Sigmoid colon (tissue), 4 donors: ENCODE results near the gene TMOD3.

Experiments
- CTCF ChIP-seq, 4 experiments: fragments of 450-650 bp in 3 of 4; fragments of 200-600 bp in 1 of 4; IDR thresholded peaks; one replicate each; pipeline ENCODE4 v1.5.1; 2016 to 2019; ENCODE audit warnings: antibody characterized with exemption in 4 of 4, mild to moderate bottlenecking in 3 of 4, moderate library complexity in 2 of 4
- EP300 ChIP-seq, 4 donors: sonication (generic); formaldehyde crosslinking; IDR thresholded peaks; one replicate each; pipeline ENCODE4 v1.6.1; 2017; ENCODE audit warnings: antibody characterized with exemption in 4 of 4
- POLR2A ChIP-seq, 2 donors: fragments of 450-650 bp; IDR thresholded peaks; one replicate each; pipeline ENCODE4 v1.6.1; 2016; ENCODE audit warnings: antibody characterized with exemption in 2 of 2, mild to moderate bottlenecking in 2 of 2, moderate library complexity in 2 of 2
- POLR2AphosphoS5 ChIP-seq, 4 donors: sonication (generic); formaldehyde crosslinking; IDR thresholded peaks; one replicate each; pipeline ENCODE4 v1.6.1; 2017; ENCODE audit warnings: antibody characterized with exemption in 4 of 4

- TF ChIP-seq CTCF (IDR thresholded peaks at IDR 0.05) (no peak), POLR2A (IDR thresholded peaks at IDR 0.05) (no peak), POLR2AphosphoS5 (IDR thresholded peaks at IDR 0.05) (no peak), EP300 (IDR thresholded peaks at IDR 0.05) (no peak)
These were observed 106.1 kb downstream of the TMOD3 start for GRCh38 chr15:51935466-51936104.
